ENCODE results near the gene PSMC1. TPM values are rescaled to one million over a fixed set of nuclear protein-coding genes. Genes with fewer than 3 reads are reported as not detected.

Gene PSMC1
- total and polyA plus RNA-seq, 4 donors, result 47.3 to 89.9 (median 84.8) TPM

DNA sequence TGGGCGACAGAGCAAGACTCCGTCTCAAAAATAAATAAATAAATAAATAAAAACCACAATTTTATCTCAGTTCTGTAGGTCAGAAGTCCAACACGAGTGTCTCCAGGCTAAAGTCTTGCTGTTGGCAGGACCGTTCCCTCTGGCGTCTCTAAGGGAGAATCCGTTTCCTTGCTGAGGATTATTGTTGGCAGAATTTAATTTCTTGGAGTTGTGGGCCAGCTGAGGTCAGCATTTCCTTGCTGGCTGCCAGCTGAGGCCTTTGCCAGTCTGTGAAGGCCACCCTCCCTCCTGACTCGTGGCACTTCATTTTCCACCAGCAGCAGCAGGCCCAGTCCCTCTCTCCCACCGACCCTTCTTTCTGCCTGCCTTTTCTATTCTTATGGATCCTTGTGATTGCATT, 17.2 kb downstream of the PSMC1 start:
- WGBS, result 77% methylated on average over 8 of the region's 8 CpGs
- no peak for TF ChIP-seq YY1 (IDR thresholded peaks at IDR 0.05)
- TF ChIP-seq FOXA2 (IDR thresholded peaks at IDR 0.05), result no peak
- no peak for TF ChIP-seq RAD21 (IDR thresholded peaks at IDR 0.05)
- TF ChIP-seq JUND (IDR thresholded peaks at IDR 0.05), result no peak
- no peak for TF ChIP-seq TAF1 (conservative IDR thresholded peaks at IDR 0.05)
- TF ChIP-seq, protein P1, sequence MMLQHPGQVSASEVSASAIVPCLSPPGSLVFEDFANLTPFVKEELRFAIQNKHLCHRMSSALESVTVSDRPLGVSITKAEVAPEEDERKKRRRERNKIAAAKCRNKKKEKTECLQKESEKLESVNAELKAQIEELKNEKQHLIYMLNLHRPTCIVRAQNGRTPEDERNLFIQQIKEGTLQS (IDR thresholded peaks at IDR 0.05), result no peak
- no peak for TF ChIP-seq SP1 (IDR thresholded peaks at IDR 0.05)
- TF ChIP-seq, protein P2, sequence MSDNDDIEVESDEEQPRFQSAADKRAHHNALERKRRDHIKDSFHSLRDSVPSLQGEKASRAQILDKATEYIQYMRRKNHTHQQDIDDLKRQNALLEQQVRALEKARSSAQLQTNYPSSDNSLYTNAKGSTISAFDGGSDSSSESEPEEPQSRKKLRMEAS (IDR thresholded peaks at IDR 0.05), result no peak
- TF ChIP-seq NR2F2 (IDR thresholded peaks at IDR 0.05), result no peak
- TF ChIP-seq, protein P3, sequence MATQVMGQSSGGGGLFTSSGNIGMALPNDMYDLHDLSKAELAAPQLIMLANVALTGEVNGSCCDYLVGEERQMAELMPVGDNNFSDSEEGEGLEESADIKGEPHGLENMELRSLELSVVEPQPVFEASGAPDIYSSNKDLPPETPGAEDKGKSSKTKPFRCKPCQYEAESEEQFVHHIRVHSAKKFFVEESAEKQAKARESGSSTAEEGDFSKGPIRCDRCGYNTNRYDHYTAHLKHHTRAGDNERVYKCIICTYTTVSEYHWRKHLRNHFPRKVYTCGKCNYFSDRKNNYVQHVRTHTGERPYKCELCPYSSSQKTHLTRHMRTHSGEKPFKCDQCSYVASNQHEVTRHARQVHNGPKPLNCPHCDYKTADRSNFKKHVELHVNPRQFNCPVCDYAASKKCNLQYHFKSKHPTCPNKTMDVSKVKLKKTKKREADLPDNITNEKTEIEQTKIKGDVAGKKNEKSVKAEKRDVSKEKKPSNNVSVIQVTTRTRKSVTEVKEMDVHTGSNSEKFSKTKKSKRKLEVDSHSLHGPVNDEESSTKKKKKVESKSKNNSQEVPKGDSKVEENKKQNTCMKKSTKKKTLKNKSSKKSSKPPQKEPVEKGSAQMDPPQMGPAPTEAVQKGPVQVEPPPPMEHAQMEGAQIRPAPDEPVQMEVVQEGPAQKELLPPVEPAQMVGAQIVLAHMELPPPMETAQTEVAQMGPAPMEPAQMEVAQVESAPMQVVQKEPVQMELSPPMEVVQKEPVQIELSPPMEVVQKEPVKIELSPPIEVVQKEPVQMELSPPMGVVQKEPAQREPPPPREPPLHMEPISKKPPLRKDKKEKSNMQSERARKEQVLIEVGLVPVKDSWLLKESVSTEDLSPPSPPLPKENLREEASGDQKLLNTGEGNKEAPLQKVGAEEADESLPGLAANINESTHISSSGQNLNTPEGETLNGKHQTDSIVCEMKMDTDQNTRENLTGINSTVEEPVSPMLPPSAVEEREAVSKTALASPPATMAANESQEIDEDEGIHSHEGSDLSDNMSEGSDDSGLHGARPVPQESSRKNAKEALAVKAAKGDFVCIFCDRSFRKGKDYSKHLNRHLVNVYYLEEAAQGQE (IDR thresholded peaks at IDR 0.05), result no peak
- no peak for TF ChIP-seq RXRA (IDR thresholded peaks at IDR 0.05)
- no peak for TF ChIP-seq HNF4G (IDR thresholded peaks at IDR 0.05)
- TF ChIP-seq HNF4A (conservative IDR thresholded peaks at IDR 0.05), result no peak
- TF ChIP-seq GABPA (IDR thresholded peaks at IDR 0.05 in 1 of 2, conservative IDR thresholded peaks at IDR 0.05 in 1 of 2), result no peak
- TF ChIP-seq, protein P4, sequence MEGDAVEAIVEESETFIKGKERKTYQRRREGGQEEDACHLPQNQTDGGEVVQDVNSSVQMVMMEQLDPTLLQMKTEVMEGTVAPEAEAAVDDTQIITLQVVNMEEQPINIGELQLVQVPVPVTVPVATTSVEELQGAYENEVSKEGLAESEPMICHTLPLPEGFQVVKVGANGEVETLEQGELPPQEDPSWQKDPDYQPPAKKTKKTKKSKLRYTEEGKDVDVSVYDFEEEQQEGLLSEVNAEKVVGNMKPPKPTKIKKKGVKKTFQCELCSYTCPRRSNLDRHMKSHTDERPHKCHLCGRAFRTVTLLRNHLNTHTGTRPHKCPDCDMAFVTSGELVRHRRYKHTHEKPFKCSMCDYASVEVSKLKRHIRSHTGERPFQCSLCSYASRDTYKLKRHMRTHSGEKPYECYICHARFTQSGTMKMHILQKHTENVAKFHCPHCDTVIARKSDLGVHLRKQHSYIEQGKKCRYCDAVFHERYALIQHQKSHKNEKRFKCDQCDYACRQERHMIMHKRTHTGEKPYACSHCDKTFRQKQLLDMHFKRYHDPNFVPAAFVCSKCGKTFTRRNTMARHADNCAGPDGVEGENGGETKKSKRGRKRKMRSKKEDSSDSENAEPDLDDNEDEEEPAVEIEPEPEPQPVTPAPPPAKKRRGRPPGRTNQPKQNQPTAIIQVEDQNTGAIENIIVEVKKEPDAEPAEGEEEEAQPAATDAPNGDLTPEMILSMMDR (IDR thresholded peaks at IDR 0.05; ENCODE audit: low read depth, low read length, missing input control), result no peak
- no peak for TF ChIP-seq EGR1 (IDR thresholded peaks at IDR 0.05; ENCODE audit: low read depth in 2 of 2)
- no peak for TF ChIP-seq FOXA1 (IDR thresholded peaks at IDR 0.05)
- TF ChIP-seq, protein P5, sequence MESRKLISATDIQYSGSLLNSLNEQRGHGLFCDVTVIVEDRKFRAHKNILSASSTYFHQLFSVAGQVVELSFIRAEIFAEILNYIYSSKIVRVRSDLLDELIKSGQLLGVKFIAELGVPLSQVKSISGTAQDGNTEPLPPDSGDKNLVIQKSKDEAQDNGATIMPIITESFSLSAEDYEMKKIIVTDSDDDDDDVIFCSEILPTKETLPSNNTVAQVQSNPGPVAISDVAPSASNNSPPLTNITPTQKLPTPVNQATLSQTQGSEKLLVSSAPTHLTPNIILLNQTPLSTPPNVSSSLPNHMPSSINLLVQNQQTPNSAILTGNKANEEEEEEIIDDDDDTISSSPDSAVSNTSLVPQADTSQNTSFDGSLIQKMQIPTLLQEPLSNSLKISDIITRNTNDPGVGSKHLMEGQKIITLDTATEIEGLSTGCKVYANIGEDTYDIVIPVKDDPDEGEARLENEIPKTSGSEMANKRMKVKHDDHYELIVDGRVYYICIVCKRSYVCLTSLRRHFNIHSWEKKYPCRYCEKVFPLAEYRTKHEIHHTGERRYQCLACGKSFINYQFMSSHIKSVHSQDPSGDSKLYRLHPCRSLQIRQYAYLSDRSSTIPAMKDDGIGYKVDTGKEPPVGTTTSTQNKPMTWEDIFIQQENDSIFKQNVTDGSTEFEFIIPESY (IDR thresholded peaks at IDR 0.05), result no peak
- Histone ChIP-seq H3K4me1 (ENCODE audit: control insufficient read depth in 4 of 4, insufficient read depth in 4 of 4, low read length in 3 of 4) (peaks cover 0 to under 1% (median 0%) of the 10 kb centered on the region in 4 donors), H3K36me3 (ENCODE audit: control insufficient read depth in 4 of 4, insufficient read depth in 3 of 4, low read depth in 1 of 4, low read length in 3 of 4) (peaks cover 13 to 54% (median 38%) of the 10 kb centered on the region in 4 donors), H3K4me3 (ENCODE audit: low read depth in 1 of 3, low read length in 3 of 3) (no peak overlapping the region), H3K27ac (ENCODE audit: low read depth in 1 of 2, low read length in 2 of 2) (no peak overlapping the region), H3K9me3 (ENCODE audit: control insufficient read depth in 4 of 4, low read length in 3 of 4) (no peaks in the 10 kb centered on the region), H3K27me3 (ENCODE audit: control insufficient read depth in 4 of 4, insufficient read depth in 4 of 4, low read length in 3 of 4) (no peaks in the 10 kb centered on the region), H3K9ac (ENCODE audit: low read depth in 1 of 2, low read length in 2 of 2) (no peak overlapping the region)
- no peak for DNase-seq (ENCODE audit: low spot score)
